Skin of body (tissue), 2 donors: ENCODE measurements around the gene ADAM30. TPM values are rescaled to one million over a fixed set of nuclear protein-coding genes. Genes with fewer than 3 reads are reported as not detected.

Experiments
- DNase-seq: peaks from one replicate; lab custom pipeline; 2025; lab: John Stamatoyannopoulos, UW
- total RNA-seq: library from RNA; depleted of rRNA; stranded (reverse); fragments of >200 nt; gene quantifications from one replicate; pipeline ENCODE4 v1.2.3, GENCODE V29; 2014

ADAM30 gene
- not detected for total RNA-seq

- no peak for DNase-seq
These were observed at the start of gene ADAM30 for GRCh38 chr1:119896303-119896702. ADAM30 (minus strand) TSS chr1:119896515; CDS start chr1:119896336, 179 bp downstream.

GRCh38 chr1:119943216-119943615 lies 46.9 kb upstream of the ADAM30 start:
- no peak for DNase-seq

DNA sequence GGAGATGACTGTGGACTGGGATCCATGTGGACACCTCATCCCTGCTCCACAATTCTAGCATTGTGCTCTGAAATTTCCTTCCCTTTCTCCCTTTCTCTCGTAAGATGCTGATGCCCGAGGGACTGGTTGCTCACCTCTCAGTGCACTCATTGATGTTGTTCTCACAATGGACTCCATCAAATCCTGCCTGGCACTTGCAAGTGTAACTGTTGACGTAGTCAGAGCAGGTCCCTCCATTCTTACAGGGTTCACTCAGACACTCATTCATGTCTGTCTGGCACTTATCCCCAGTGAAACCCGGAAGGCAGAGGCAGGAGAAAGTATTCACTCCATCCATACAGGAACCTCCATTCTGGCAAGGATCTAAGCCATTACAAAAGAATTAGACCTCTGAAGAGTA lies 45.1 kb upstream of the ADAM30 start:
- DNase-seq = no peak

DNA sequence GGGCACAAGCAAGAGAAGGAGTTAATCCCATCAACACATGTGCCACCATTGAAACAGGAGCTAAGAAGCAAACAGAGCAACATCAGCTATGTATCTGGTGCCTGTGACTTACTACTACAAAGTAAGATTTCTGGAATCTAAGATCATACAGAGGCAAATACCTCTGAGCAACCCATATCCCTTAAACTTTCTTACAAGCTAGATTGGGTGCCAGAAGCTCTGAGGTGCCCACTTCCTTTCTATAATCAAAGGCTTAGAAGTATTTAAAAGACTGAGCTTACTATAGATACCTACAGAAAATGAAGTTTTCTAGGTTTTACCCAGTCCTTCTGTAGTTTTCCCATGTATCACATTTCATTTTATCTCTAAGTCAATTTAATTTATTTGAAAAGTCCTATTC lies 44.4 kb upstream of the ADAM30 start:
- DNase-seq = no peak

DNA sequence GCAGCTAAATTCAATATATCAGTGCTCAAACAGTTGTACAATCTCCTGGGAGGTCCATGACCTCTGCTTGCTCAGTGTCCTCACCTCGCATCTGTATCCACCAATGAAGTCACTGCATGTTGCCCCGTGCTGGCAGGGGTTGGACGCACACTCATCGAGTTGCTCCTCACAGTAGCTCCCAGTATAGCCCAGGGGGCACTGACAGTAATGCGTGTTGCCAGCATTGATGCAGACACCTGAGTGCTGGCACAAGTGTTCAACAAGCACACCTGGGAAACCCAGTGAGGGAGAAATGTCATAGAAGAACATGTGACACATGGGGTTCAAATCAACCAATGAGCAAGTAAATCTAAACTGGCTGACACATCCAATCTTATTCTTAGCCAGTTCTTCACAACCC lies 40.9 kb upstream of the ADAM30 start:
- no peak for DNase-seq

DNA sequence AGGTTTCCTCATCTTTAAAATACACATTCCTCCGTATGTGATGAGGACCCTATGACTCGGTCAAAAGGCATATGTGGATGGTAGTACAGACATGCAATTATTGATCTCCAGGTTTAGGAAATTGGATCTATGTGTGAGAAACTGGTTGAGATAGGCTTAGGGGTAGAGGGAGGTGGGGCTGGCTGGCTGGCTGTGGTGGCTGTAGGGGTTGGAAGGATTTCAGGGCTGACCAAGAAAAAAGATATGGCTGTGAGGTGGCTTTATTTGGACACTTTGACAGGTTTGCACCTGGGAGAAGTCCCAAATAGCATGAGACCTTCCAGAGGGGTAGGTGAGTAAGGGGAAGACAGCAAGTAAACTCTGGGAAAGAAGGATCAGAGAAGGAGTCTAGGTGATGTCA lies 39.6 kb upstream of the ADAM30 start:
- no peak for DNase-seq

GRCh38 chr1:119935373-119935772 lies 39.1 kb upstream of the ADAM30 start:
- DNase-seq = no peak

DNA sequence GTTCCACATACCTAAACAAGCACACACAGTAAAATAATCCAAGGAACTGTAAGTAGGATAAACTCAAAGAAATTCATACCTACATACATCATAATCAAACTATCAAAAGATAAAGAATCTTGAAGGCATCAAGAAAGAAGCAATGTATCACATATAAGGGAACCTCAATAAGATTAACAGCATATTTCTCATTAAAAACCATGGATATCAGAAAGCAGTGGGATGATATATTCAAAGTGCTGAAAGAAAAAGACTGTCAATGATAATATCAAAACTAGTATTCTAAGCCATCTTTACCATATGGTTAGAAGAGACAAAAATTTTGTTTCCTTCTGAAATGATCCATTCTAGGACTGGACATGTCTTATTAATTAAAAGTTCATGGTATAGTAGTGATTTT lies 37.1 kb upstream of the ADAM30 start:
- no peak for DNase-seq

DNA sequence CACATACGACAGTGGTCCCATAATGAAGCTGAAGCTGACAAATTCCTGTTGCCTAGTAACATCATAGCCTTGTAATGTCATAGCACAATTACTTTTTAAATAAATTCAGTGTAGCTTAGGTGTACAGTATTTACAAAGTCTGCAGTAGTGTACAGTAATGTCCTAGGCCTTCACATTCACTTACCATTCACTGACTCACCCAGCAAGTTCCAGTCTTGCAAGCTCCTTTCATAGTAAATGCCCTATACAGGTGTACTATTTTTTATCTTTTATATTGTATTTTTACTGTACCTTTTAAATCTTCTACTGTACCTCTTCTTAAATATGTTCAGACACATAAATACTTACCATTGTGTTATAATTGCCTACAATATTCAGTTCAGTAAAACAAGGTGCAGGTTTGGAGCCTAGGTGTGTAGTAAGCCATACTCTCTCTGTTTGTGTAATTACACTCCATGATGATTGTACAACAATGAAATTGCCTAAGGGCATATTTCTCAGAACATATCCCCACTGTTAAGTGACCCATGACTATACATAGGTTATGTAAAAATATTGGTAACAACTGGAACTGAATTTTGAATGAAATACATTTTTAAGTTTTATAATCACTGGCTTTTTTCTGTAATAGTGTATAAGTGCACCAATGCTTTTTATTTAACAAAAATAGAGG lies 33.5 kb upstream of the ADAM30 start:
- no peak for DNase-seq

DNA sequence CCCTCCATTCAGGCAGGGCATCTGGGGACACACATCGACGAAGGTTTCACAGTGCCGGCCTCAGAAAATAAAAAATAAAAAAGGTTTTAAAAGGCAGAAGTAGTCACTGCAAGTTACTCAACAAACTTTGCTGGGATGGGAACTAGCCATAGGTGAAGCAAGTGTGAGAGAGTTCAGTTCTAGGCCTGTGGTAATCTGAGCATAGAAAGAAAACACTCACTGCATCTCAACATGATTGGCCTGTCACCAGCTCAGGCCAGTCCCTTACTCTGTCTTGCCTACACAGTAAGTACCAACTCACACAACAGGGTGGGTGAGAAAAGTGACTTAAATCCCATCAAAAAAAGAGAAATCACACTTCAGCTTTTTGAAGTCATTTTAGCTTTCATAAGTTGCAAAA lies 30.2 kb upstream of the ADAM30 start:
- no peak for DNase-seq

DNA sequence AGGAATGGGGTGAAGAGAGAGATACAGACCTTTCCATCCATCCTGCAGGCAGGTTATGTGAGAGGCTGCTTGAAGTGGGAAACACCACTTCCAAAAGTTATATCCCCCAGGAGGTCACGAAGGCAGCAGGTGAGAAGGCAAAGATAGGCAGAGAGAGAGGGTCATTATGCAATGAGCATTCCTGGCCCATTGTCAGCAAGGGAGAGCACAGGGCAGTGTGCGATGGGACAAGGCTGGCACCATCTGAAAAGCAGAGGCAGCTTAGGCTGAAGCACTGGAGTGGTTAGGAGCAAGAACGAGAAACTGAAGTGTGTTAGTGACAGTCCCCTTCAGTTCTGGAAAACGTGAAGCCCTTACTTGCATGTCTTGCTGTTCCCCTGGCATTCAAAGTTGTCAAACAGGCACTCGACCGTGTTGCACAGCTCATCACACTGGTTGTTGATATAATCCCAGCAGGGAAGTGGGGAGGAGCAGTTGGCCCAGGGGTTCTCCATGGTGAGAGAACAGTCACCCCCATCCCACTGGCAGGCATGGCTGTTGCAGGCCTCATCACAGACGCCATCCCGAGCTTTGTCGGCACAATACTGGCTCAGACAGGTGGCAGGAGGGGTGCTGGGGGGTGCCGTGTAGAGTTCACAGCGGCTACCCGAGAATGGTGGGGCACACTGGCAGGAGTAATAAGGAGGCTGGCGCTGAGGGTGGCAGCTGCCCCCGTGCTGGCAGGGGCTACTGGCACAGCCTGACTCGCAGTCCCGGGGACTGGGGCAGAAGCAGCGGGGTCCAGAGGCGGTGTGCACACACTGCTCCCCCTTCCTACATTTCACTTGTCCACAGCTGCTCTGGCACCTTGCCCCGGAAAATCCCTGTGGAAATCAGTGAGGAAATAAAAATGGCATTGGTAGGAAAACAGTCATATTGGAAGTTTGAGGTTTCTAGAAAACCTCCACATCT lies 28.9 kb upstream of the ADAM30 start:
- no peak for DNase-seq

DNA sequence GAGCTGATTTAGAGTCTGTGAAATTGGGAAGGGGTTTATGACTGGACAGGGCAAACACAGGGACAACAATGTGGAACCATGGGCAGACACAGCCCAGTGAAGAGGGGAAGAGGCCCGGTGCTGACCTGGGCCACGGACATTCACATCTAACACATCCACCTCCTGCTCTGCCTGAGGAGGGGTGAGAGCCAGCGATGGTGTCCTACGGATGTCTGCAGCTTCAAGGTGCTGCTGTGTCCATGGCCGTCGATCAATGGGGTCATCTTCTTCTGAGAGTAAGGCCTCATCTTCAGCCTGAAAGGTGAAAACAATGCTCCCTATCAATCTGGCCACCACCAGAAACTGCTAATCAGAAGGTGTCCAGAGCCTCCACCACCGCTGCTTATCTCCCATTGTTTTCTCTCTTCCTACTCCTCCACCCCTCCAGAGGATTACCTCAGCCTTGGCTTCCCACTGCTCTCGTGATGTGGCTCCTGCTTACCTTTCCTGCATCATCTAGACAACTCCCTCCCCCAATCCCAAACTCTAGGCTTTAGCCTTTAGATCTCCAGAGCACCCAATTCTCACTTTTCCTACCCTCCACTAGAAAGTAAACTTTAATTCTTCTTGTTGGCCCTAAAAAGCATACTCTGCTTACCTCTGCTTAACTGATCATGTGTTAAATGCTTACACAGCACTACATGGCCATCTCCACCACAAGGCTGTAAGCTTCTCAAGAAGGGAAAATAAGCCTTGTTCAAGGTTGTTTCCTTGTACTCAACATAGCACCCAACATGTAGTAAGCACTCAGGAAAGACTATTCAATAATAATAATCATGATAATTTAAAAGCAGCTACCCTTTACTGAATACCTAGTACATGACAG lies 24.0 kb upstream of the ADAM30 start:
- no peak for DNase-seq

- DNase-seq = no peak
These were observed 22.9 kb upstream of the ADAM30 start for GRCh38 chr1:119919241-119919640.

- DNase-seq = no peak
These were observed 22.0 kb upstream of the ADAM30 start for GRCh38 chr1:119918301-119918700.

GRCh38 chr1:119917304-119918055 lies 21.2 kb upstream of the ADAM30 start:
- DNase-seq = no peak

DNA sequence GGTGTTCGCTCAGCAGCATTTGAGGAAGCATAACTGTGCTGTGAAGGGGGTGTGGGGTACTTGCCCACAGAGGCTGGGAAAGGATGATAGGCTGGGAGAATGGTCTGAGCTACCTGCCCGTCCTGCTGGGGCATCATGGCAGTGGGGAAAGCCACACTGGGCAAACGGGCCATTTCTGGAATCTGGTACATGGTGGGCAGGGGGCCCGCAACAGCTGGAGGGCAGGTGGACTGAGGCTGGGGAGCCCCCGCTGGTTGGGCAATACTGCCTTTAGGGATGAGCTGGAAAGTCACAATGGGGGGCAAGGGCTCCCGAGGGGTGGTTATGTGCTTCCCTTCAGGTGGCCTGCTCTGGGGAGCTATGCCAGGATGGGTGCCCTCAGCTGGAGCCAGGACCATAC lies 19.2 kb upstream of the ADAM30 start:
- no peak for DNase-seq

DNA sequence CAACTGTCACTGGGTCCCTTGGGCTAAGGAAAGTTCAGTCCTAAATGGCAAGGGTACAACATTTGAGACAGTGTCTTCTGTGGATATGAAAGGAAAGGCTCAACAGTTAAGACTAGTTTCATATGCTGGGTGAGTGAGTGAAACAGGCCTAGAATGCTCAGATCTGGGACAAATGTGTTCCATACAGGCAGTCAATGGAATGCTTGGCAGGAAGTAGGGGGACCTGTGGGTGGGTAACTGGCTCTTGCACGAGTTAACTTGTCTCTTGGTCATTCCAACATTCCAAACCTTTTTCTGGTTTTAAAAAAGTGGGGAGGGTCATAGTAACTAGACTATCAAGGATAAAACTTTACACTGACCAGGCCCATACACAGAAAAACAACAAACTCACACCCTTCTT lies 17.8 kb upstream of the ADAM30 start:
- no peak for DNase-seq

DNA sequence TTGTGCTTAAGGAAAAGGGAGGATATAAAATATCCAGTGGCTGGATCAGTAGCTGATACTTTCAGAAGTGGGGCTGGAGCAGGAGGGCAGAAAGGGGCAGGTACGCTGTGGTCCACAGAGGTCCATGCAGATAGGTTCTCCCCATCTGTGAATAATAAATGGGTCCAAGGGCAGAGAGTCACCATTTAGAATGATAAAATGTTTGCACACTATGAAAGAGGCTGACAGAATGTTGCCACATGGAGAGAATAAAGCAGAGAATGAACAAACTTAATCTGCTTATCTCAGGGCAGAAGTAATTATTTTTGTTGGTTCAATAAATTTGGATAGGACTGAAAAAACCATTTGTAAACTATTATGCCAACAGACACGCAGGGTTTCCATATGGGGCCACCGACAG lies 16.6 kb upstream of the ADAM30 start:
- DNase-seq = no peak

- no peak for DNase-seq
These were observed 15.5 kb upstream of the ADAM30 start for GRCh38 chr1:119911775-119912174.

DNA sequence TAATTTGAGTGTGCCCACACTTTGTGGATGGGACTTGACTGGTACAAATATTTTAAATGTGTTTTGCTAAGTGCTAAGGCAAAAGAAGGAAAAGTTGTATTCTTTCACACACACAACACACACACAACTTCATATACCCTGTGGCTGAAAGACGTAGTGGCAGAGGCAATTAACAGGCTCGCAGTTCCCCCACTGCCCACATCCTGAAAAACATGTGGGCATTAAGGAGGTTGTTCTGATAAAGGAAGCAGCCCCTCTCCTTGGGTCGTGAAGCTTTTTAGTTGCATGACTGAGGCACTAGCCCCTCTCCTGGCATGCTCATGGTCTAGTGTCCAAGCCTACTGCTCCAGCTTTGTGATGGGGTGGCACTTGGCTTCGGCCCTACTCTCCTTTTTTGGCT lies 14.3 kb upstream of the ADAM30 start:
- DNase-seq = no peak
